Measurements from ENCODE around the gene NUDC. TPM values are rescaled to one million over a fixed set of nuclear protein-coding genes. Genes with fewer than 3 reads are reported as not detected.
"Not testable (repeated sequence)": the region's sequence is repeated elsewhere in the genome, so short reads cannot be mapped to it uniquely, and the experiment has no call there.

Gene NUDC
- total RNA-seq, 1 experiment from 2014 or later = 149 TPM

DNA sequence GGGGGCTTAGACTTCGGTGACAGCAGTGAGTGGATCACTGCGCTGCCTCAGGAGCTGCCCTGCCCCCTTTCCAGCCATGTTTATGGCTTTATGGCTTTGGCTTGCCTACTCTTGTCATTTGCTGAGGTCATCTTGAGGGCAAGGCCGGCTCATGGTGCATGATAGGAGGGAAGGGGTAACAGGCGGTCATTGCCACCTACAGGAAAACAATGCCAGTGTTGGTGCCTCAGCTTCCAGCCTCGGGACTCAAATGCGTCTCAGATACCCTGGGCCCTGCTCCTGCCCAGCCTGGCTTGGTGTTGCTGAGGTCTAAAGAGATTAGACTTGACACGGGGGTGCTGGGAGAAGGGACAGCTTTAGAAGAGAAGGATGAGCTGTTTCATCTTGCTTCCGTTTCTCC is 24.2 kb downstream of the NUDC start:
- Histone ChIP-seq H3F3A (ENCODE audit: low read length, unreplicated experiment) (no peaks in the 10 kb centered on the region), H3K9me3 (ENCODE audit: low read length) (no peaks in the 10 kb centered on the region), H2AFZ (ENCODE audit: low read length) (no peak overlapping the region), H3K9ac (ENCODE audit: low read length) (no peak overlapping the region), H3K4me2 (ENCODE audit: low read length) (no peak overlapping the region), H3K36me3 (ENCODE audit: low read depth, low read length) (peaks cover 45% of the 10 kb centered on the region), H3K4me3 (ENCODE audit: low read length) (no peak overlapping the region), H3K79me2 (ENCODE audit: low read length) (no peaks in the 10 kb centered on the region), H3K27me3 (ENCODE audit: low read length) (no peaks in the 10 kb centered on the region), H3K4me1 (ENCODE audit: insufficient read depth, low read length) (peaks cover 10% of the 10 kb centered on the region; the same call in 1 of the 2 replicates), H3K27ac (ENCODE audit: low read length) (no peak overlapping the region), H4K20me1 (ENCODE audit: low read length) (no peaks in the 10 kb centered on the region), H3K9me2 (replicated peaks; ENCODE audit: low read length) (no peaks in the 10 kb centered on the region)
- no peak for ATAC-seq
- no peak for DNase-seq
- intact Hi-C loops (cut with micrococcal nuclease) = no loop called here
- CTCF ChIA-PET = interaction anchor here (0.6 kb wide), 1 partner anchor 408 kb away, joined by 3 read pairs; no protein-coding TSS in a partner anchor
- TF ChIP-seq, protein P1, sequence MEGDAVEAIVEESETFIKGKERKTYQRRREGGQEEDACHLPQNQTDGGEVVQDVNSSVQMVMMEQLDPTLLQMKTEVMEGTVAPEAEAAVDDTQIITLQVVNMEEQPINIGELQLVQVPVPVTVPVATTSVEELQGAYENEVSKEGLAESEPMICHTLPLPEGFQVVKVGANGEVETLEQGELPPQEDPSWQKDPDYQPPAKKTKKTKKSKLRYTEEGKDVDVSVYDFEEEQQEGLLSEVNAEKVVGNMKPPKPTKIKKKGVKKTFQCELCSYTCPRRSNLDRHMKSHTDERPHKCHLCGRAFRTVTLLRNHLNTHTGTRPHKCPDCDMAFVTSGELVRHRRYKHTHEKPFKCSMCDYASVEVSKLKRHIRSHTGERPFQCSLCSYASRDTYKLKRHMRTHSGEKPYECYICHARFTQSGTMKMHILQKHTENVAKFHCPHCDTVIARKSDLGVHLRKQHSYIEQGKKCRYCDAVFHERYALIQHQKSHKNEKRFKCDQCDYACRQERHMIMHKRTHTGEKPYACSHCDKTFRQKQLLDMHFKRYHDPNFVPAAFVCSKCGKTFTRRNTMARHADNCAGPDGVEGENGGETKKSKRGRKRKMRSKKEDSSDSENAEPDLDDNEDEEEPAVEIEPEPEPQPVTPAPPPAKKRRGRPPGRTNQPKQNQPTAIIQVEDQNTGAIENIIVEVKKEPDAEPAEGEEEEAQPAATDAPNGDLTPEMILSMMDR (conservative IDR thresholded peaks at IDR 0.05; ENCODE audit: low read depth, low read length) = no peak
- TF ChIP-seq EZH2phosphoT487 (IDR thresholded peaks at IDR 0.05; ENCODE audit: borderline replicate concordance, low read length) (no peak), EZH2 (IDR thresholded peaks at IDR 0.05; ENCODE audit: low read length, unreplicated experiment) (no peak)
- POLR2A ChIA-PET (ENCODE audit: unreplicated experiment) = no interaction called here
- no TSS peak for BruUV-seq (replicated peaks)

DNA sequence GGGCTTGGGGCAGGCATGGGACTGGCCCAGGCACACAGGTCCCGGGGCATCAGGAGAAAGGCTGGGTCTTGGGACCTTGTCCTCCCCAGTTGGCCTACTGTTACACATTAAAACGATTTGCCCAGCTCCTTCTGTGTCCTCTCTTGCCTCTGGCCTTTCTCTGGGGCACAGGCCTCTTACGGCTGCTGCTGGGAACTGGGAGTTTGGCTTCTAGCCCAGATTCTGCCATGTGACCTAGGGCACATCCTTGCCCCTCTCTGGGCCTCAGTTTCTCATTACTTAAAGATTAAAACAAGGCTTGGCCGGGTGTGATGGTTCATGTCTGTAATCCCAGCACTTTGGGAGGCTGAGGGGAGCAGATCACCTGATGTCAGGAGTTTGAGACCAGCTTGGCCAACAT is 24.7 kb downstream of the NUDC start:
- Histone ChIP-seq H3K4me1 (ENCODE audit: insufficient read depth, low read length) (peaks cover 10% of the 10 kb centered on the region; the same call in 1 of the 2 replicates), H4K20me1 (ENCODE audit: low read length) (no peaks in the 10 kb centered on the region), H3K9ac (ENCODE audit: low read length) (no peak overlapping the region), H3K27me3 (ENCODE audit: low read length) (no peaks in the 10 kb centered on the region), H3K4me2 (ENCODE audit: low read length) (no peak overlapping the region), H3F3A (ENCODE audit: low read length, unreplicated experiment) (no peaks in the 10 kb centered on the region), H3K27ac (ENCODE audit: low read length) (no peak overlapping the region), H3K9me2 (replicated peaks; ENCODE audit: low read length) (no peaks in the 10 kb centered on the region), H3K79me2 (ENCODE audit: low read length) (no peaks in the 10 kb centered on the region), H2AFZ (ENCODE audit: low read length) (no peak overlapping the region), H3K4me3 (ENCODE audit: low read length) (no peak overlapping the region), H3K9me3 (ENCODE audit: low read length) (no peaks in the 10 kb centered on the region), H3K36me3 (ENCODE audit: low read depth, low read length) (peaks cover 43% of the 10 kb centered on the region)
- ATAC-seq (no peak), DNase-seq (no peak)
- intact Hi-C loops (cut with micrococcal nuclease) = no loop called here
- CTCF ChIA-PET = no interaction called here
- BruUV-seq (replicated peaks) = no TSS peak
- POLR2A ChIA-PET (ENCODE audit: unreplicated experiment) = no interaction called here
- no peak for TF ChIP-seq EZH2phosphoT487 (IDR thresholded peaks at IDR 0.05; ENCODE audit: borderline replicate concordance, low read length)
- TF ChIP-seq EZH2 (IDR thresholded peaks at IDR 0.05; ENCODE audit: low read length, unreplicated experiment) = no peak
- TF ChIP-seq, protein P1 (conservative IDR thresholded peaks at IDR 0.05; ENCODE audit: low read depth, low read length) = no peak

- H3K27me3 ChIP-seq (ENCODE audit: low read length); H3K79me2 ChIP-seq (ENCODE audit: low read length); H3K9me3 ChIP-seq (ENCODE audit: low read length); CTCF ChIA-PET; H4K20me1 ChIP-seq (ENCODE audit: low read length); H3K27ac ChIP-seq (ENCODE audit: low read length); H2AFZ ChIP-seq (ENCODE audit: low read length); H3K9me2 ChIP-seq (replicated peaks; ENCODE audit: low read length); H3K9ac ChIP-seq (ENCODE audit: low read length); intact Hi-C loops (cut with micrococcal nuclease); POLR2A ChIA-PET (ENCODE audit: unreplicated experiment); H3K4me2 ChIP-seq (ENCODE audit: low read length); ATAC-seq; BruUV-seq (replicated peaks); H3F3A ChIP-seq (ENCODE audit: low read length, unreplicated experiment); H3K4me3 ChIP-seq (ENCODE audit: low read length); DNase-seq: not testable (repeated sequence)
- H3K4me1 ChIP-seq (ENCODE audit: insufficient read depth, low read length) = peaks cover 10% of the 10 kb centered on the region; the same call in 1 of the 2 replicates
- H3K36me3 ChIP-seq (ENCODE audit: low read depth, low read length) = peaks cover 26% of the 10 kb centered on the region
Observed at GRCh38 chr1:26948725-26949057, 27.1 kb downstream of the NUDC start.
